Heart right ventricle (tissue), 16 donors: ENCODE measurements around the gene AKNA. TPM values are rescaled to one million over a fixed set of nuclear protein-coding genes. Genes with fewer than 3 reads are reported as not detected.

Experiments used
- ATAC-seq, 8 donors: fragments of 200-7000 bp; cut with Tn5 transposase; one replicate each; pipeline ENCODE4 v1.9.1; 2020; ENCODE audit warnings: mild to moderate bottlenecking in 8 of 8, moderate library complexity in 8 of 8, moderate number of reproducible peaks in 1 of 8
- DNase-seq, 2 donors: peaks; one replicate each; pipeline ENCODE4 v3.0.0-alpha.2; 2020
- H3K27ac ChIP-seq, 10 donors: fragments of 200-600 bp; sonication (generic) in 2 of 10; one replicate each; pipeline versions ENCODE4 v1.5.0 to v1.8.0; 2020 to 2022; ENCODE audit warnings: mild to moderate bottlenecking in 3 of 10
- H3K27me3 ChIP-seq, 7 donors: fragments of 200-600 bp; one replicate each; pipeline ENCODE4 v1.8.0; 2021 to 2022; ENCODE audit warnings: mild to moderate bottlenecking in 2 of 7
- H3K36me3 ChIP-seq, 9 donors: fragments of 200-600 bp; sonication (generic) in 1 of 9; one replicate each; pipeline versions ENCODE4 v1.5.0 to v1.8.0; 2020 to 2022; ENCODE audit warnings: mild to moderate bottlenecking in 2 of 9
- H3K4me1 ChIP-seq, 9 donors: fragments of 200-600 bp; sonication (generic) in 1 of 9; one replicate each; pipeline versions ENCODE4 v1.5.0 to v1.8.0; 2020 to 2022; ENCODE audit warnings: mild to moderate bottlenecking in 4 of 9
- H3K4me3 ChIP-seq, 10 donors: fragments of 200-600 bp; sonication (generic) in 2 of 10; one replicate each; pipeline versions ENCODE4 v1.5.0 to v1.8.0; 2020 to 2022; ENCODE audit warnings: mild to moderate bottlenecking in 7 of 10, moderate library complexity in 2 of 10
- H3K9me3 ChIP-seq, 11 donors: fragments of 200-600 bp in 10 of 11; sonication (generic) in 2 of 11; one replicate each; pipeline versions ENCODE4 v1.5.0 to v1.8.0; 2013 to 2022; ENCODE audit warnings: mild to moderate bottlenecking in 2 of 11, control low read depth in 1 of 11, moderate library complexity in 1 of 11
- WGBS, 2 donors: extraction: QIAGEN DNeasy Blood & Tissue Kit; methylation state at CpG; one replicate each; pipeline ENCODE4 v1.1.7; 2013; ENCODE audit warnings: inconsistent platforms in 1 of 2; 5-methylcytosine and 5-hydroxymethylcytosine counted together
- intact Hi-C, 10 donors: fragments of 100-400 bp; cut with DNase I; formaldehyde crosslinking; loops; one replicate each; pipeline versions ENCODE4 v1.11.1 to v1.14.2; 2022
- polyA plus RNA-seq, 2 donors: library from polyadenylated mRNA; stranded (reverse); fragments of 200-250 nt; gene quantifications; one replicate each; pipeline ENCODE4 v1.2.3, GENCODE V29; 2013
- total RNA-seq, 10 donors: library from RNA; stranded (reverse); fragmentation: NEBNext Ultra II Directional in 3 of 10; extraction: Animal tissue kit (Norgen Biotek cat#: 25700) in 3 of 10; gene quantifications; one replicate each; pipeline versions ENCODE4 v1.2.1 to v1.2.4, GENCODE V29; 2021 to 2023
- TF ChIP-seq, protein P1 (sequence below), 9 donors: fragments of 200-600 bp; sonication (generic) in 2 of 9; IDR thresholded peaks; one replicate each; pipeline versions ENCODE4 v1.5.0 to v1.8.0; 2021 to 2022; ENCODE audit warnings: antibody characterized with exemption in 9 of 9, mild to moderate bottlenecking in 5 of 9, moderate library complexity in 1 of 9
- donor health status: Arrhythmogenic right ventricular cardiomyopathy.
- donor health status: ischemic (EF 13 %, LVEDD 7.1; RV severe dilation, severe dysfunction).
- donor health status: healthy with polysubstance abuse.
- donor health status: DM: no; HTN: yes; CAD: no.
- donor health status: DM: no; HTN: no; CAD: no.
- donor health status: ischemic (EF 25% LVEDD 6.9; RV normal size, moderate dysfunction).
- donor health status: ischemic (EF 25% LVEDD 5.7; RV mildly dilated, moderate dysfunction).
- donor health status: healthy.
- donor health status: DM: yes; HTN: yes; CAD: no.
- donor health status: Ischemic cardiomyopathy.
- donor health status: ischemic (EF 35%, LVEDD 5.7; RV mildly dilated, moderate dysfunction).
- donor health status: nonischemic (EF 11% LVEDD 7.7; RV severe dilation, severe dysfunction).
- donor health status: DM: yes; HTN: yes; CAD: no.
- donor health status: PGD.
- donor health status: ischemic (EF 29% LVEDD 5.4; RV normal size, mild dysfunction).
- donor health status: nonischemic (EF 23%, LVEDD 6.1; RV moderate dilation, normal function).

The AKNA gene
- total and polyA plus RNA-seq, 12 donors: 2.7 to 20.5 (median 4.6) TPM

DNA sequence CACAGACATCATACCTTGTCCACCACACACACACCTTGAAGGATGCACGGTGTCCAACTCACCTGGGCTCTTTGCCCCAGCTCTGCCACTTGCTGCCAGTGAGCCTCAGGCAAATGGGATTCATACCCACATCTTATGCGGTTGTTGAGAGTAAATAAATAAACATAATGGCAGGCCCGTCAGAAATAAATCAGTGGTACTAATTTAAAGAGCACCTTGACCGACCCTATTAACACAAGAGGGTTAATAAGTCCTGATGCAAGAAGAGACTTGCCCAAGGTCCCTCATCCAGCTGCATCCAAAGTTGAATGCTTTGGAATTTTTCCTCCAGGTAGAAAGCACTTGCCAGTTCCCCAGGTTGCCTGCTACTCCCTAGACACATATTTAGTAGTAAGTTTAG, 11.6 kb upstream of the AKNA start:
- WGBS, 2 donors: 89 to 91% methylated on average over 4 of the region's 4 CpGs
- no peak for ATAC-seq
- Histone ChIP-seq H3K27ac (no peak overlapping the region), H3K4me1 (peaks cover 0 to 40% (median 23%) of the 10 kb centered on the region in 9 donors), H3K4me3 (no peak overlapping the region), H3K9me3 (no peaks in the 10 kb centered on the region), H3K36me3 (no peaks in the 10 kb centered on the region), H3K27me3 (no peaks in the 10 kb centered on the region)
- DNase-seq: no peak
- TF ChIP-seq, protein P1, sequence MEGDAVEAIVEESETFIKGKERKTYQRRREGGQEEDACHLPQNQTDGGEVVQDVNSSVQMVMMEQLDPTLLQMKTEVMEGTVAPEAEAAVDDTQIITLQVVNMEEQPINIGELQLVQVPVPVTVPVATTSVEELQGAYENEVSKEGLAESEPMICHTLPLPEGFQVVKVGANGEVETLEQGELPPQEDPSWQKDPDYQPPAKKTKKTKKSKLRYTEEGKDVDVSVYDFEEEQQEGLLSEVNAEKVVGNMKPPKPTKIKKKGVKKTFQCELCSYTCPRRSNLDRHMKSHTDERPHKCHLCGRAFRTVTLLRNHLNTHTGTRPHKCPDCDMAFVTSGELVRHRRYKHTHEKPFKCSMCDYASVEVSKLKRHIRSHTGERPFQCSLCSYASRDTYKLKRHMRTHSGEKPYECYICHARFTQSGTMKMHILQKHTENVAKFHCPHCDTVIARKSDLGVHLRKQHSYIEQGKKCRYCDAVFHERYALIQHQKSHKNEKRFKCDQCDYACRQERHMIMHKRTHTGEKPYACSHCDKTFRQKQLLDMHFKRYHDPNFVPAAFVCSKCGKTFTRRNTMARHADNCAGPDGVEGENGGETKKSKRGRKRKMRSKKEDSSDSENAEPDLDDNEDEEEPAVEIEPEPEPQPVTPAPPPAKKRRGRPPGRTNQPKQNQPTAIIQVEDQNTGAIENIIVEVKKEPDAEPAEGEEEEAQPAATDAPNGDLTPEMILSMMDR (IDR thresholded peaks at IDR 0.05): no peak
- intact Hi-C loops: loop anchor here in 2 of 10 donors (5.0 to 10.0 kb wide), 2 partner anchors 52 to 185 kb away; partner anchors contain the start of gene ATP6V1G1 (in 1 of the 2)

DNA sequence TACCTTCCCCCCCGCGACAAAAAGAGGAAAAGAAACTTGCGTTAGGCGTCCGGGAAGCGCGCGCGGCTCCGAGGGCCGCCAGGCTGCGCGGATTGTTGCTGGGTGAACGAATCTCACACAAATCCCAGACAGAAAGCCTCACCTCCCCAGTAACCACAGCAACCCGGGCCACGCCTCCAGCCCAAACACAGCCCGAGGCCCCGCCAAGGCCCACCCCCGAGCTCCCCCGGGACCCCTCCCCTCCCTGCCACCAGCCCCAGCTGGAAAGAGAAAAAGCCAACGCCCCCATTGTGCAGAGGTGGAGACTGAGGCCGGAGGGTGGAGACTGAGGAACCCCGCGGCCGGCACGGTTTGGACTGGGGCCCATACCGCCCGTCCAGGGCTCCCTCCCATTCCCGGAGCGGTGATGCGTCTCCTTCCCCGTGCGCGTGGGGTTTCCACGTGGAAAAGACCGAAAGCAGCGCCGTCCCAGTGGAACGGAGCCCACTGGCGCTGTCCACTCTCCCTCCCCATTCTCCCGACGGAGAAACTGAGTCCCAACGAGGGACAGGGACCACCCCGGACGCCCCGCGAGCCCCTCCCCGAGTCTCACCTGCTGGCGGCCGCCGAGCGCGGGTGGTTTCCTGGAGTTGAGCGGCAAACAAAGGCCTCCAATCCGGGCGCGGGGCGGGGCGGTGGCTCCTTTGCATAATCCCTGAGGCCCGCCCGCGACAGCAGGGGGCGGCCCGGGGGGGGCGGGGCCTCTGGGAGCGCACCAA, 10.2 kb upstream of the AKNA start:
- Histone ChIP-seq H3K27me3 (no peaks in the 10 kb centered on the region), H3K27ac (peak overlapping the region; percentile 36 to 90 (median 79)), H3K9me3 (no peaks in the 10 kb centered on the region), H3K36me3 (no peaks in the 10 kb centered on the region), H3K4me3 (peak overlapping the region; percentile 48 to 91 (median 78)), H3K4me1 (peaks cover 3 to 46% (median 25%) of the 10 kb centered on the region in 9 donors)
- intact Hi-C loops: loop anchor here in 2 of 10 donors (5.0 to 10.0 kb wide), 2 partner anchors 51 to 187 kb away; partner anchors contain the start of gene ATP6V1G1 (in 1 of the 2)
- WGBS, 2 donors: 1% methylated on average over 63 to 66 of the region's 66 CpGs
- DNase-seq (peak; percentile 96), ATAC-seq (peak; percentile 94 to 97 (median 96))
- TF ChIP-seq, protein P1 (IDR thresholded peaks at IDR 0.05): peak in 3 of 9 donors; percentile 17 to 36 (median 17)

DNA sequence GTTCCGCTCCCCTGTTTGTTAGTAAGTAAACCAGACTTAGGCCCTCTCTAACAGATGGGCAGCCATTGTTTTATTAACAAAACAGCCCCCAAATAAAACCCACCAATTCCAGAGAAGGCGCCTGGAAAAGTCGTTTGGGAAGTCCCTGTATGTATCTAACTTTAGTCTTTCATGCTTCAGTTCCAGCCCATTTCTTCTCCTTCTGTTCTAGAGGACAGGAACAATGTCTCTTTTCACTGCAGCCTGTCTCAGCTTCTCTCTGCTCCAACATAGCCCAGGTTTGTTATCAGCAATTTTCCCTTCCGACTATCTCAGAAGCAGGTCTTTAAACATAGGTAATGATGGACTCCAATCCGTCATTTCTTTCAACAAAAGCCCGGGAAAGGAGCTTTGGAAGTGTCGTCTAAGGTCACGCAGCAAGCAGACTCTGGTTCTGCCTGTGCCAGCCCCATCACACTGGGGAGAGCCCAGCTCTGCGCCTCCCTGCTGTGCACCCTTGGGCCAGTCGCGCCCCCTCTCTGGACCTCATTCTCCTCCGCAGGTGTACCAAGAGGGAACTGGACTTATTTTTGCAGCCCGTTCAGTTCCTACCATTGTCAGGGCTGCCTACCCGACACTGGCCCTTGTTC, 9.6 kb upstream of the AKNA start:
- TF ChIP-seq, protein P1 (IDR thresholded peaks at IDR 0.05): no peak
- no peaks in the 10 kb centered on the region for H3K27me3 ChIP-seq
- peaks cover 8 to 53% (median 32%) of the 10 kb centered on the region in 9 donors for H3K4me1 ChIP-seq
- H3K9me3 ChIP-seq: no peaks in the 10 kb centered on the region
- H3K27ac ChIP-seq: peak overlapping the region; percentile 36 to 90 (median 79)
- H3K4me3 ChIP-seq: peak overlapping the region; percentile 48 to 91 (median 78)
- H3K36me3 ChIP-seq: no peaks in the 10 kb centered on the region
- 19 to 21% methylated on average over 14 of the region's 14 CpGs for WGBS, 2 donors
- ATAC-seq (peak in 1 of 8 donors; percentile 23), DNase-seq (no peak)
- intact Hi-C loops: loop anchor here in 2 of 10 donors (5.0 to 10.0 kb wide), 2 partner anchors 50 to 187 kb away; partner anchors contain the start of gene ATP6V1G1 (in 1 of the 2)

DNA sequence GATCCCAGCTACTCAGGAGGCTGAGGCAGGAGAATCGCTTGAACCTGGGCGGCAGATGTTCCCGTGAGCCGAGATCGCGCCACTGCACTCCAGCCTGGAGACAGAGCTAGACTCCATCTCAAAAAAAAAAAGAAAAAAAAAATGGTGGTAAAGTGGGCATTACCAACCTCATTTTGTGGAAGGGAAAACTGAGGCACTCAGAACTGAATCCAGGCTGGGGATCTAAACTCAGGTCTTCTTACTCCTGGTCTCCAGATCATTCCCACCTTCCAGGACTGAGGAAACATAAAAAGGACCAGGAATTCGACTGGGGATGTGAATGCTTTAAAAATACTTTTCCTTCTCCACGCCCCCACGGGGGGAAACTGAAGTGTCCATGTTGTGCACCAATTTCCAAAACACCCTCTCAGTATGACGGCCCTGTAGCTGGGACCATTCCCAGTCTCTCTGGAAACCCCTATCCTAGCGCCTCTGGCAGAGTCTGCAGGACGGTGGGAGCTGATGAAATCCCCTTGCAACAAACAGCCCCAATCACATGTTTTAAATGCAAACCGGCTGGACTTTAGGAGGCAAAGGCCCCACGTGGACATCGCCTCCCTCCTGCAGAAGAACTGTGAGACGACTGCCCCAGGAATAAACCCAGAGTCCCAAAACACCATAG, 8.9 kb upstream of the AKNA start:
- no peaks in the 10 kb centered on the region for H3K27me3 ChIP-seq
- no peaks in the 10 kb centered on the region for H3K36me3 ChIP-seq
- peak in 1 of 2 donors; percentile 34 for DNase-seq
- intact Hi-C loops: loop anchor here in 2 of 10 donors (5.0 to 10.0 kb wide), 2 partner anchors 49 to 188 kb away; partner anchors contain the start of gene ATP6V1G1 (in 1 of the 2)
- 51 to 54% methylated on average over 16 of the region's 16 CpGs for WGBS, 2 donors
- no peaks in the 10 kb centered on the region for H3K9me3 ChIP-seq
- H3K27ac ChIP-seq: peak overlapping the region in 6 of 10 donors; percentile 73 to 90 (median 79)
- peaks cover 8 to 59% (median 36%) of the 10 kb centered on the region in 9 donors for H3K4me1 ChIP-seq
- TF ChIP-seq, protein P1 (IDR thresholded peaks at IDR 0.05): no peak
- ATAC-seq: no peak
- H3K4me3 ChIP-seq: peak overlapping the region in 6 of 10 donors; percentile 66 to 79 (median 74)
